Tibial artery (tissue), 4 donors: ENCODE measurements around the gene ENTPD6.
A peak's percentile ranks its signal among the peaks of the same experiment; 100 is the strongest.
"Not testable (repeated sequence)": the region's sequence is repeated elsewhere in the genome, so short reads cannot be mapped to it uniquely, and the experiment has no call there.

Source experiments
- DNase-seq, 2 donors: peaks; one replicate each; pipeline ENCODE4 v3.0.0-alpha.2; 2019
- H3K27ac ChIP-seq, 2 donors: fragments of 200-600 bp; sonication (generic) in 1 of 2; 1 replicate in 1 of 2; 2 replicates in 1 of 2; pipeline ENCODE4 v1.5.1; 2018 to 2019; ENCODE audit warnings: mild to moderate bottlenecking in 1 of 2
- H3K27me3 ChIP-seq, 2 donors: fragments of 200-600 bp; sonication (generic) in 1 of 2; one replicate each; pipeline versions ENCODE4 v1.5.1 to v1.6.0; 2016 to 2019
- H3K36me3 ChIP-seq, 3 donors: fragments of 200-600 bp; sonication (generic) in 2 of 3; one replicate each; pipeline ENCODE4 v1.5.1; 2016 to 2019; ENCODE audit warnings: mild to moderate bottlenecking in 2 of 3
- H3K4me1 ChIP-seq, 4 donors: fragments of 200-600 bp; sonication (generic) in 2 of 4; 1 replicate in 3 of 4; 2 replicates in 1 of 4; pipeline ENCODE4 v1.5.1; 2016 to 2019
- H3K4me3 ChIP-seq, 2 donors: fragments of 200-600 bp; sonication (generic) in 1 of 2; 1 replicate in 1 of 2; 2 replicates in 1 of 2; pipeline ENCODE4 v1.5.1; 2018 to 2019; ENCODE audit warnings: mild to moderate bottlenecking in 2 of 2
- H3K9me3 ChIP-seq, 3 donors: fragments of 200-600 bp; sonication (generic) in 1 of 3; one replicate each; pipeline ENCODE4 v1.5.1; 2016 to 2019
- CTCF ChIP-seq, 2 experiments: fragments of 200-600 bp in 1 of 2; fragments of 450-650 bp in 1 of 2; IDR thresholded peaks; one replicate each; pipeline ENCODE4 v1.5.1; 2017 to 2019; ENCODE audit warnings: antibody characterized with exemption in 2 of 2, mild to moderate bottlenecking in 1 of 2, moderate library complexity in 1 of 2
- intact Hi-C: fragments of 100-400 bp; cut with DNase I; formaldehyde crosslinking; loops from one replicate; pipeline ENCODE4 v1.15.0; 2023; ENCODE audit warnings: low total_unique reads

The ENTPD6 gene

GRCh38 chr20:25179439-25180089 lies 15.9 kb upstream of the ENTPD6 start:
- Histone ChIP-seq H3K36me3 (no peaks in the 10 kb centered on the region), H3K4me1 (peaks cover 0 to 10% (median 6%) of the 10 kb centered on the region in 4 donors), H3K4me3 (no peak overlapping the region), H3K27ac (peak overlapping the region in 1 of 2 donors; percentile 8), H3K27me3 (no peaks in the 10 kb centered on the region), H3K9me3 (peaks cover 0 to 6% (median 0%) of the 10 kb centered on the region in 3 donors)
- intact Hi-C loops: loop anchor here (5.0 kb wide), 1 partner anchor 182 kb away; no protein-coding TSS in a partner anchor
- no peak for TF ChIP-seq CTCF (IDR thresholded peaks at IDR 0.05)
- no peak for DNase-seq

GRCh38 chr20:25184391-25184790 lies 11.1 kb upstream of the ENTPD6 start:
- H3K36me3 ChIP-seq, DNase-seq, H3K4me3 ChIP-seq, H3K4me1 ChIP-seq, H3K9me3 ChIP-seq, H3K27ac ChIP-seq, intact Hi-C loops: not testable (repeated sequence)
- peaks cover 0 to 11% of the 10 kb centered on the region in 2 donors for H3K27me3 ChIP-seq

- DNase-seq: no peak
- TF ChIP-seq CTCF (IDR thresholded peaks at IDR 0.05): no peak
- peaks cover 0 to 11% of the 10 kb centered on the region in 2 donors for H3K27me3 ChIP-seq
- peaks cover 0 to 8% (median 3%) of the 10 kb centered on the region in 4 donors for H3K4me1 ChIP-seq
- H3K4me3 ChIP-seq: no peak overlapping the region
- intact Hi-C loops: no loop called here
- H3K9me3 ChIP-seq: peaks cover 0 to 6% (median 0%) of the 10 kb centered on the region in 3 donors
- H3K36me3 ChIP-seq: no peaks in the 10 kb centered on the region
- no peak overlapping the region for H3K27ac ChIP-seq
These were observed 8.3 kb upstream of the ENTPD6 start for GRCh38 chr20:25187220-25187619.

- no peak for DNase-seq
- H3K9me3 ChIP-seq: peaks cover 0 to 6% (median 0%) of the 10 kb centered on the region in 3 donors
- no peak overlapping the region for H3K27ac ChIP-seq
- peaks cover 0 to 8% (median 3%) of the 10 kb centered on the region in 4 donors for H3K4me1 ChIP-seq
- TF ChIP-seq CTCF (IDR thresholded peaks at IDR 0.05): no peak
- H3K27me3 ChIP-seq: peaks cover 0 to 11% of the 10 kb centered on the region in 2 donors
- no peaks in the 10 kb centered on the region for H3K36me3 ChIP-seq
- no peak overlapping the region for H3K4me3 ChIP-seq
- intact Hi-C loops: no loop called here
These were observed 7.9 kb upstream of the ENTPD6 start for GRCh38 chr20:25187635-25188034.

- Histone ChIP-seq H3K4me1 (peaks cover 0 to 8% (median 3%) of the 10 kb centered on the region in 4 donors), H3K4me3 (no peak overlapping the region), H3K9me3 (no peaks in the 10 kb centered on the region), H3K36me3 (no peaks in the 10 kb centered on the region), H3K27ac (no peak overlapping the region), H3K27me3 (peaks cover 0 to 11% of the 10 kb centered on the region in 2 donors)
- no peak for TF ChIP-seq CTCF (IDR thresholded peaks at IDR 0.05)
- DNase-seq: no peak
- intact Hi-C loops: no loop called here
These were observed 7.3 kb upstream of the ENTPD6 start for GRCh38 chr20:25188218-25188617.

GRCh38 chr20:25191051-25191450 lies 4.5 kb upstream of the ENTPD6 start:
- no peak for DNase-seq
- no peak overlapping the region for H3K27ac ChIP-seq
- no peak for TF ChIP-seq CTCF (IDR thresholded peaks at IDR 0.05)
- H3K36me3 ChIP-seq: no peaks in the 10 kb centered on the region
- peaks cover 0 to 11% of the 10 kb centered on the region in 2 donors for H3K27me3 ChIP-seq
- H3K4me1 ChIP-seq: peaks cover 0 to 14% (median 6%) of the 10 kb centered on the region in 4 donors
- no peak overlapping the region for H3K4me3 ChIP-seq
- H3K9me3 ChIP-seq: no peaks in the 10 kb centered on the region
- intact Hi-C loops: loop anchor here (10.0 kb wide), 1 partner anchor 204 kb away; the partner anchor contains the start of gene ABHD12
